ENCODE data around the gene STX17.

STX17 gene

DNA sequence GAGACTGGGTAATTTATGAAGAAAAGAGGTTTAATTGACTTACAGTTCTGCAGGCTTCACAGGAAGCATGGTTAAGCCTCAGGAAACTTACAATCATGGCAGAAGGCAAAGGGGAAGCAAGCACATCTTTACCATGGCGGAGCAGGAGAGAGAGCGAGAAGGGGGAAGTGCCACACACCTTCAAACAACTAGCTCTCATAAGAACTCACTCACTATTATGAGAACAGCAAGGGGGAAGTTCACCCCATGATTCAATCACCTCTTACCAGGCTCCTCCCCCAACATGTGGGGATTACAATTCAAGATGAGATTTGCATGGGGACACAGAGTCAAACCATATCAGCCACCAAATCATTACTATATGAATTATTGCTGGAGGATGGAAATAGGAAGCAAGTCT, 30.3 kb upstream of the STX17 start:
- TF ChIP-seq JUND (IDR thresholded peaks at IDR 0.05; ENCODE audit: low read depth): no peak
- DNase-seq (ENCODE audit: low read depth in 1 of 2, low spot score in 1 of 2): no peak

GRCh38 chr9:99878651-99879050, 27.8 kb upstream of the STX17 start:
- DNase-seq (ENCODE audit: low read depth in 1 of 2, low spot score in 1 of 2): no peak
- TF ChIP-seq JUND (IDR thresholded peaks at IDR 0.05; ENCODE audit: low read depth): no peak
- in situ Hi-C loops (cut with HindIII; ENCODE audit: low pct_unique_long_range_greater_than_20kb, low sequenced_read_pairs): no loop called here

More for the DNA sequence above, 30.3 kb upstream of the STX17 start:
- in situ Hi-C loops (cut with HindIII; ENCODE audit: low pct_unique_long_range_greater_than_20kb, low sequenced_read_pairs): no loop called here

DNA sequence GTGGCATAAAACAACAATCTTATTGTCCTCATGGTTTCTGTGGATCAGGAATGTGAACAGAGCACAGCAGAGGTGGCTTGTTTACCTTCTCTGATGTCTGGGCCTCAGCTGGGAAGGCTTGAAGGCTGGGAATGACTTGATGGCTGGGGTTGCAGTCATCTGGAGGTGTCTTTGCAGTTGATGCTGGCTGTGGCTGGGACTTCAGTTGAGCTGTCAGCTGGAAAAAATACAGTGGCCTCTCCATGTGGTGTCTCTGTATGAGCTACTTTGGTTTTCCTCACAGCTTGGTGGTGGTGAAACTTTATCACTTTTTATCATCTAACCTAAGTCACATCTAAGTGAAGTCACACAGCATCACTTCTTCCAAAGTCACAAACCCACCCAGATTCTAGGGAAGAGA, 24.7 kb upstream of the STX17 start:
- no peak for DNase-seq (ENCODE audit: low read depth in 1 of 2, low spot score in 1 of 2)
- no peak for TF ChIP-seq JUND (IDR thresholded peaks at IDR 0.05; ENCODE audit: low read depth)
- in situ Hi-C loops (cut with HindIII; ENCODE audit: low pct_unique_long_range_greater_than_20kb, low sequenced_read_pairs): no loop called here

- no peak for TF ChIP-seq JUND (IDR thresholded peaks at IDR 0.05; ENCODE audit: low read depth)
- in situ Hi-C loops (cut with HindIII; ENCODE audit: low pct_unique_long_range_greater_than_20kb, low sequenced_read_pairs): no loop called here
- no peak for DNase-seq (ENCODE audit: low read depth in 1 of 2, low spot score in 1 of 2)
Observed at GRCh38 chr9:99885747-99886146, 20.7 kb upstream of the STX17 start.

DNA sequence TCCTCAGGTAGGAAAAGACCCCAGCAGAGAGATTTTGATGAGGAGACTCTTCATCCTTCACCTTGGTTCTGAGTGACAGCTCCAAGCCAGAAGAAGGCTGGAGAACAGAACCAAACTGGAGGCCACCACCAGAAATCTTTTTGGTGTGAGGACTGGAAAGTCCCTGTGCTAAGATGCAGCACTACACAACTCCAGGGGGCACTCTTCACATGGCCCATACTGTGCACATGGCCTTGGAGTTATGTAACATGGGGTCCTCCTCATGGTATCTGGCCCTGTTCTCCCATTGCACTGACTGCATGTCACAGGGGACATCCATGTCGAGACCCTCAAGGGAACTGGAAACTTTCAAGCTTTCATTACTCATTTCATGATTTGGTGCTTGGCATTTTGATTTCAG, 17.3 kb upstream of the STX17 start:
- in situ Hi-C loops (cut with HindIII; ENCODE audit: low pct_unique_long_range_greater_than_20kb, low sequenced_read_pairs): no loop called here
- no peak for TF ChIP-seq JUND (IDR thresholded peaks at IDR 0.05; ENCODE audit: low read depth)
- DNase-seq (ENCODE audit: low read depth in 1 of 2, low spot score in 1 of 2): no peak

GRCh38 chr9:99894826-99895225, 11.6 kb upstream of the STX17 start:
- in situ Hi-C loops (cut with HindIII; ENCODE audit: low pct_unique_long_range_greater_than_20kb, low sequenced_read_pairs): no loop called here
- DNase-seq (ENCODE audit: low read depth in 1 of 2, low spot score in 1 of 2): no peak
- no peak for TF ChIP-seq JUND (IDR thresholded peaks at IDR 0.05; ENCODE audit: low read depth)

DNA sequence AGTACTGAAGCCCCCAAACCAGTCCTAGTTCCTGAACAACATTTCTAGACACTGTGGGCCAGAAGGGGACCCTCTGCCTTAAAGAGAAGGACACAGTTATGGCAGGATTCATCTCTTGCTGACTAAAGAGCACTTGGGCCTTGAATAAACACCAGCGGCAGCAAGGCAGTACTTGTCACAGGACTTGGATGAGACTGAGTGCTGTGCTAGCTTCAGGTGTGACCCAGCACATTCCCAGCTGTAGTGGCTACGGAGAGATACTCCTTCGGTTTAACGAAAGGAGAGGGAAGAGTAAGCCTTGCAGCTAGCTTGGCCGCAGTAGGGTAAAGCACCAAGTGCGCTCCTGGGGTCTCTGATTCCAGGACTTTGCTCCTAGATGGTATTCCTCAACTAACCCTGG, 10.9 kb upstream of the STX17 start:
- no peak for TF ChIP-seq JUND (IDR thresholded peaks at IDR 0.05; ENCODE audit: low read depth)
- no peak for DNase-seq (ENCODE audit: low read depth in 1 of 2, low spot score in 1 of 2)

GRCh38 chr9:99896119-99896518, 10.3 kb upstream of the STX17 start:
- in situ Hi-C loops (cut with HindIII; ENCODE audit: low pct_unique_long_range_greater_than_20kb, low sequenced_read_pairs): no loop called here
- no peak for DNase-seq (ENCODE audit: low read depth in 1 of 2, low spot score in 1 of 2)
- no peak for TF ChIP-seq JUND (IDR thresholded peaks at IDR 0.05; ENCODE audit: low read depth)

More for the DNA sequence above, 10.9 kb upstream of the STX17 start:
- in situ Hi-C loops (cut with HindIII; ENCODE audit: low pct_unique_long_range_greater_than_20kb, low sequenced_read_pairs): no loop called here

DNA sequence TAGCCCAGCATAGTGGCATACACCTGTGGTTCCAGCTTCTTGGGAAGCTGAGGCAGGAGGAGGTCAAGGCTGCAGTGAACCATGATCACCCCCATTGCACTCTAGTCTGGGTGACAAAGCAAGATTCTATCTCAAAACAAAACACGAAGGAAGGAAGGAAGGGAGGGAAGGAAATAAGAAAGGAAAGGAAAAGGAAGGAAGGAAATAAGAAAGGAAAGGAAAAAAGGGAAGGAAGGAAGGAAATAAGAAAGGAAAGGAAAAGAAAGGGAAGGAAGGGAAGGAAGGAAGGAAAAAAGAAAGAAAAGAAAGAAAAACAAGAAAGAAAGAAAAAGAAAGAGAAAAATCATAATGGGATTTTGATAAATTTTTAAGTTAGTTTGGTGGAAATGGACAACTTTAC, 3.1 kb upstream of the STX17 start:
- in situ Hi-C loops (cut with HindIII; ENCODE audit: low pct_unique_long_range_greater_than_20kb, low sequenced_read_pairs): no loop called here
- TF ChIP-seq JUND (IDR thresholded peaks at IDR 0.05; ENCODE audit: low read depth): no peak
- no peak for DNase-seq (ENCODE audit: low read depth in 1 of 2, low spot score in 1 of 2)

DNA sequence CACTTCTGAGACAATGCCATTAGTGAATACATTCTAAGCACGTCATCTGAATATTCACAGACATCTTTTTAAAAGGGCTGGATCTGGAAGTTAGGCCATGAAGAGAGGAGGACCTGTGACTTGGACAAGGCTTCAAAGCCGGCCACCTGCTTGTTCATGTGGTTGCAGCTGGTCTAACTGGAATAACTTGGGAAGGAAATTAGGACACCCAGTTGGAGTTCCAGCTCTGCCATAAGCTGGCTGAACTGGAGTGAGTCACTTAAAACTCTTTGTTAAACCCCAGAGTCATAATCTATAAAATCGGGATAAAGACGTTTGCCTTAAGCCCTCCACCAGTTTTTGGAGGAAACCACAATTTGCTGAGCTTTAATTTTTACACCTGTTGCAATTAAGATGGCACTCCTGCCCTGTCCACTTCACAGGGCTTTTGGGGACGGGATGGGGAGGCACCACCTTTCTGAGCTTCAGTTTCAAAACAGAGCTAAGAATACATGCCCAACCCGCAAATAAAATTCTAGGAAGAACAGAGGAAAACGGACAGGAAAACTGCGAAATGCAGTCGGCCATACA, 536 bp upstream of the STX17 start:
- no peak for TF ChIP-seq JUND (IDR thresholded peaks at IDR 0.05; ENCODE audit: low read depth)
- in situ Hi-C loops (cut with HindIII; ENCODE audit: low pct_unique_long_range_greater_than_20kb, low sequenced_read_pairs): no loop called here
- peak; percentile 4 to 84 for DNase-seq (ENCODE audit: low read depth in 1 of 2, low spot score in 1 of 2)

GRCh38 chr9:99907208-99907532, 716 bp downstream of the STX17 start:
- DNase-seq (ENCODE audit: low read depth in 1 of 2, low spot score in 1 of 2): no peak
- in situ Hi-C loops (cut with HindIII; ENCODE audit: low pct_unique_long_range_greater_than_20kb, low sequenced_read_pairs): no loop called here
- TF ChIP-seq JUND (IDR thresholded peaks at IDR 0.05; ENCODE audit: low read depth): no peak

DNA sequence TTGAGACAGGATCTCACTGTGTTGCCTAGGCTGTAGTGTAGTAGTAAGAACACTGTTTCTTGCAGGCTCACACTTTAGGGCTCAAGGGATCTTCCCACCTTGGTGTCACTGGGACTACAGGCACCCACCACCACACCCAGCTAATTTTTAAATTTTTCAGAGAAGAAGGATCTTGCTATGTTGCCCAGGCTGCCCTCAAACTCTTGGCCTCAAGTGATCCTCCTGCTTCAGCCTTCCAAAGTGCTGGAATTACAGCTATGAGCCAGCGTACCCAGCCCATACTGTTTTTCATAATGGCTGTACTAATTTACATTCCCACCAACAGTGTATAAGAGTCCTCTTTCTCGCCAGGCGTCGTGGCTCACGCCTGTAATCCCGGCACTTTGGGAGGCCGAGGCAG, 5.1 kb downstream of the STX17 start:
- no peak for TF ChIP-seq JUND (IDR thresholded peaks at IDR 0.05; ENCODE audit: low read depth)
- no peak for DNase-seq (ENCODE audit: low read depth in 1 of 2, low spot score in 1 of 2)
- in situ Hi-C loops (cut with HindIII; ENCODE audit: low pct_unique_long_range_greater_than_20kb, low sequenced_read_pairs): no loop called here

DNA sequence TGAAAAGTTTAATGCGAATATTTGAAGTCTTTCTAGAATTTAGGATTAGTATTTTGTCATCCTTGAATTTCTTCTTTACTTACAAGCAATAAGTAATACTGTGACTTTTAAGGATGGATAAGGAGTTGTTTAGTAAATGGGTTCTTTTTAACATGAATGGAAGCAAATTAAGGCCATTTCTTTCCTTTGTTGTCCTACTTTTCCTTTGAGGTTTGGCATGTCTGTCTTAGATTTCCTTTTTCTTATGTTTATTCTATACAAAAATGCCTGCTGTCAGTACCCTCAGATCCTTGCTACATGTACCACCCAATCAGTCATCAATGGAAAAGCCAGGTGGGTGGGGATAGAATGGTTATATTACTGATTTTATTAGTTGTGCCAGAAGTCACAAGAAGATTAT, 10.2 kb downstream of the STX17 start:
- no peak for DNase-seq (ENCODE audit: low read depth in 1 of 2, low spot score in 1 of 2)
- in situ Hi-C loops (cut with HindIII; ENCODE audit: low pct_unique_long_range_greater_than_20kb, low sequenced_read_pairs): no loop called here
- TF ChIP-seq JUND (IDR thresholded peaks at IDR 0.05; ENCODE audit: low read depth): no peak

DNA sequence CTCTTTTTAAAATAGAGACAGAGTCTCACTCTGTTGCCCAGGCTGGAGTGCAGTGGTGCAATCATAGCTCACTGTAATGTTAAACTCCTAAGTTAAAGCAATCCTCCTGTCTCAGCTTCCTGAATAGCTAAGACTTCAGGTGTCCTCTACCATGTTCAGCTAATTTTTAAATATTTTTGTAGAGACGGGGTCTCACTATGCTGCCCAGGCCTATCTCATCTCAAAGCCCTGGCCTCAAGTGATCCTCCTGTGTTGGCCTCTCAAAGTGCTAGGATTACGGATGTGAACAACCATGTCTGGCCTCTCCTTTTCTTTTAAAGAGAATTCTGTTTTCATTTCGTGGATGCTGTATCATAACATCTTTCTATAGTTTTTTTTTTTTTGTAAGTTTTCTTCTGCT, 11.7 kb downstream of the STX17 start:
- in situ Hi-C loops (cut with HindIII; ENCODE audit: low pct_unique_long_range_greater_than_20kb, low sequenced_read_pairs): no loop called here
- no peak for DNase-seq (ENCODE audit: low read depth in 1 of 2, low spot score in 1 of 2)
- TF ChIP-seq JUND (IDR thresholded peaks at IDR 0.05; ENCODE audit: low read depth): no peak

All from T47D (cell line).